Umbilical cord (tissue), 2 donors: ENCODE results near the gene CLDN22. TPM values are rescaled to one million over a fixed set of nuclear protein-coding genes. Genes with fewer than 3 reads are reported as not detected.

Source experiments
- DNase-seq: peaks from one replicate; pipeline ENCODE4 v3.0.0-alpha.2; 2015; ENCODE audit warnings: low spot score
- total RNA-seq: library from RNA; depleted of rRNA; stranded (reverse); fragments of >200 nt; gene quantifications from one replicate; pipeline ENCODE4 v1.2.3, GENCODE V29; 2014; ENCODE audit warnings: low replicate concordance; ENCODE audit not compliant: insufficient read depth

Gene CLDN22
- total RNA-seq, 1 donor from 2014 or later = 0.72 TPM

- DNase-seq = no peak
These were observed 2.2 kb upstream of the CLDN22 start, which contains the start of gene CLDN24 for GRCh38 chr4:183322326-183322725. TSS of gene CLDN24 (minus strand) at chr4:183322426. CDS start at chr4:183322426, 0 bp downstream.

GRCh38 chr4:183321516-183321915 is 1.4 kb upstream of the CLDN22 start:
- DNase-seq = no peak

DNA sequence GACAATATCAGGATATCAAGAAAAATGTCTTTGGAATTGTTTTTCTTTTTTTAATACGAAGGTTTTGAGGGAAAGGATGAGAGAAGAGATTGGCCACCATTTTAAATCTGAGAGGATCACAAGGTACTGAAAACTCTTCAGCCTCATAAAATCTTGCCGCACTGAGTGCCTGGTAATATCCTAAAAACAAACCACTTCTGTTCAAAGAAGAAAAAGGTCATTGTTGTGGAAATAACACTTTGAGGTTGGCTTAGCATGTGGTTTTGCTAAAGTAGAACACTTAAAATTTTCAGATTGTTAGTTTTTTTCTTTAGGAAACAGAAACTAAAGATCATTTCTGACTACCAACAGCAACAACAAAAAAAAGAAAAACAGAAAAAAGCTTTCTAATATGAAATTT is 1.0 kb upstream of the CLDN22 start:
- no peak for DNase-seq

GRCh38 chr4:183318656-183319055 is 1.4 kb downstream of the CLDN22 start:
- no peak for DNase-seq

DNA sequence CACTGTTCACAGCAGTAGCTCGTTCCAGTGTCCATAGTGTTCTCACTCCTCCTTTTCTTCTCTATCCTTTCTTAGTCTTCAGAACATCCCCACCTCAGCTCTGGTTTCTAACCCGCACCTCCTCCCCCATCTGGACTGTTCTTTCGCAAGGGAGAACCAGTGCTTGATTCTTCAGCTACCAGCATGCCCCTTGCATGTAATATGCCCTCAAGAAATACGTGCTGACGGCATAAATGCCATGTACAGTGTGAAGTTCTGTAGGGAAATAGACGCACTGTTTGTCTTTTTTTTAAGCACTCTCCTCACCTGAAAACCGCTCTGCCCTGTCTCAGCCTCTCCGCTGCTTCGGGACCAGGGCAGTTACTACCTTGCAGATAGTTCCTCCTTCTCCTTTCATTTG is 5.3 kb downstream of the CLDN22 start:
- DNase-seq = no peak

DNA sequence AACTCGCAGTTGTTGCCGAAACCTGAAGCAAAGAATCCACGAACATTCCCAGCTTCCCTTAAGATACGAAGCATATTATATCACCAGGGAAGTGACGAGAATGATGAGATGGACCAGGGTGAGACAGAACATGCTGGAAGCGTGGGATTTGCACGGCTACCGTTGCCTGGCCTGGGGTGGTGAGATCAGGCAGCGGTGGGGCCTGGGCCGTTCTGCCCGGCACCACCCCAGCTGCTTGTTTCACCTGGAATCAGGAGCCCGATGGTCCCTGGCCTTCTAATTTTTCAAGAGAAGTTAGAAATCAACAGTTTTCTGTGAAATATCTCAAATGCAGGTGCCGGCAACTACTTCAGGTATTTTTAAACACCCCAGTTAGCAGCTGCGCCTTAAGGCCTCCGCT is 5.7 kb downstream of the CLDN22 start:
- no peak for DNase-seq

GRCh38 chr4:183312841-183313240 is 7.2 kb downstream of the CLDN22 start:
- DNase-seq = no peak

GRCh38 chr4:183306811-183307210 is 13.3 kb downstream of the CLDN22 start:
- DNase-seq = no peak

DNA sequence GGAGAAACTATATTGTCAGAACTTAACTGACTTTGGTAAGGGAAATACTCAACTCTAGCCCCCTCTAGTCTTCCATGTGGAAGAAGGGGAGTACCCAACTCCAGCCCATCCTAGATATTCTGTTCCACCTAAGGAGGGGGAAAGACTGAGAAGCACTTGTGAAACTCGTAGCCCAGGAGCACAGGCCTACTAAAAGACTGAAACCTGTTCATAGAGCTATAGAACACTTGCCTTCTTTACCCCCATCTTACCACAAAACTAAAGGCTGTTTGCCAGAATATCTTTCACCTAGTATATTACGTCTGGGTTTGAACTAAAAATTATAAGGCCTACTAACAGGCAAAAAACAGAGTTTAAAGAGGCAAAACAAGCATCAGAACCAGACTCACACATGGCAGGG is 15.5 kb downstream of the CLDN22 start:
- DNase-seq = no peak

DNA sequence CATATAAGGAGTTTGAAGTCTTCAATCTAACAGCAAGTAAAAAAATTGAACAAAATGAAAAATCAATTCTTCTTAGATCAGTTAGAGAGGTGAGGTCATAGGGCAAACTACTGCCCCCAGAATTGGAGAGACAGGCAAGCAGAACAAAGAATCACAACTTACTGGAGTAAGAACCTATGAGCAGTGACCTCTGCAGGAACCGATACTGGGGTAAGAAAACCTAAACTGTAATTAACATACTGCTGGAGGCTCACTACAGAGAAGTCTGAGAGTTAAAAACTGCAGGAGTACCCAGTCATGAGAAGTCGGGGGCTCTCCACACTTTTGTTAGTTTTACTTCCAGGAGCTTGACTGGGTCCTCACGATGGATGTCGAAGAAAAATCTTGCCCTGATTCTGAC is 16.0 kb downstream of the CLDN22 start:
- DNase-seq = no peak

- DNase-seq = no peak
These were observed 16.8 kb downstream of the CLDN22 start for GRCh38 chr4:183303301-183303700.

GRCh38 chr4:183300655-183301054 is 19.4 kb downstream of the CLDN22 start:
- no peak for DNase-seq

GRCh38 chr4:183300070-183300469 is 20.0 kb downstream of the CLDN22 start:
- DNase-seq = peak; percentile 10

- no peak for DNase-seq
These were observed 20.6 kb downstream of the CLDN22 start for GRCh38 chr4:183299464-183299863.

GRCh38 chr4:183297675-183298074 is 22.4 kb downstream of the CLDN22 start:
- no peak for DNase-seq

GRCh38 chr4:183295711-183296110 is 24.4 kb downstream of the CLDN22 start:
- no peak for DNase-seq

DNA sequence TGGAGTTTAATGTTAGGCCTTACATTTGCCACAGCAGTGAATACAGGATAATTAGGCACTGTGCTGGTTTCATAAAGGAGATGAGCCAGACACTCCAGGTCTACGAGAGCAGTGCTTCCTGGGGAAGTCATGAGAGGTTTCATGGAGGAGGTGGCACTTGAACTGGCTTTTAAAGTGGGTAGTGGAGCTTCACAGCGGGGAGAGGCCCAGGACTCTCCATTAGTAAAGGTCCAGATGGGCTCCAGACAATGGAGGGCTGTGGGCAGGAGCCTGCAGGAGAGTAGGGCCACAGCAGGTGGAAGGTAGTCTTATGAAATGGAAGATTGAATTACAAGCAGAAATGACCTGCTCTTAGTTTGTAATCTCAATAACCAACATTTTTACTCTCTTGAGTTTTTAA is 29.0 kb downstream of the CLDN22 start:
- no peak for DNase-seq

- no peak for DNase-seq
These were observed 30.4 kb downstream of the CLDN22 start for GRCh38 chr4:183289688-183290087.

DNA sequence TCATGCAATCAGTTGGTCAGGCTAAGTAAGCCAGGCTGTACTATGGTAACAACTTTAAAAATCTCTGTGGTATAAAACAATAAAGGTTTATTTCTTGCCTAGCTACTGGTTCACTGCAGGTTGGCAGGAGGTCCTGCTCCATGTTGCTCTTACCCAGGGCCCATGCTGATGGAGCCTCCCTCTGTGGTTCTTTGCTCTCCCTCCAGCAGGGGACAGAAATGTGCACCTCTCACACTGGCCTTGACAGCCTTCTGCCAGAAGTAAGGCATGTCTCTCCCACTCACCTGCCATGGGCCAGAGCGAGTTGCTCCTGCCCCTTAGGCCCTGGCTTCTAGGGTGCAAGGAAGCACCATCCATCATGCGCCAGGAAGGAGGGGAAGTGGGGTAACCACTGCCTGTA is 31.1 kb downstream of the CLDN22 start:
- no peak for DNase-seq

GRCh38 chr4:183287677-183288076 is 32.4 kb downstream of the CLDN22 start:
- DNase-seq = no peak

GRCh38 chr4:183287309-183287659 is 32.8 kb downstream of the CLDN22 start:
- no peak for DNase-seq

- DNase-seq = no peak
These were observed 33.3 kb downstream of the CLDN22 start for GRCh38 chr4:183286590-183287308.

DNA sequence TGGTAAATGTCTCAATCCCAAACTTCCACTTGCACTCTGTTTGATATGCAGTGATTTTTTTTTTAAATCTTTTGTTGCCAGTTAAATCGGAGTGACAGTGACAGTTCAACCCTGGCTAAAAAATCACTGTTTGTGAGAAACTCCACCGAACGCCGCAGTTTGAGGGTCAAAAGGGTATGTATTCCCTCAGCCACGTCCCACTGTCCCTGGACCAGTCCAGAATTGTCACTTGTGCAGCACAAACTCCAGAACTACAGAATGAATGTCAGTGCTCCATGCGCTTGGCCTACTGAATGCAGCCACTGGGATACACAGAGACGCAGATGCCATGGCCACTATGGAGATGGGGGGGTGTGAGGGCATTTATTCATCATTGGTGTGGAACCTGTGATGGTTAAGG is 34.2 kb downstream of the CLDN22 start:
- DNase-seq = no peak

- DNase-seq = no peak
These were observed 35.1 kb downstream of the CLDN22 start for GRCh38 chr4:183284965-183285364.
